ENCODE results near the gene ELMO1.
A peak's percentile ranks its signal among the peaks of the same experiment; 100 is the strongest.

- TF ChIP-seq EZH2 (IDR thresholded peaks at IDR 0.05; ENCODE audit: low read depth, unreplicated experiment) (no peak), CTCF (conservative IDR thresholded peaks at IDR 0.05; ENCODE audit: low read depth in 2 of 2) (peak; percentile 70 to 94), NANOG (IDR thresholded peaks at IDR 0.05; ENCODE audit: borderline replicate concordance) (no peak; the same call in 1 of the 2 replicates), REST (IDR thresholded peaks at IDR 0.05; ENCODE audit: unreplicated experiment) (no peak), EZH2phosphoT487 (IDR thresholded peaks at IDR 0.05; ENCODE audit: unreplicated experiment) (no peak), POLR2AphosphoS5 (IDR thresholded peaks at IDR 0.05; ENCODE audit: low read depth) (no peak), CREB1 (CRISPR knock-in tag; IDR thresholded peaks at IDR 0.05; ENCODE audit: low read depth) (no peak), ZNF331 (CRISPR knock-in tag; IDR thresholded peaks at IDR 0.05; ENCODE audit: low read depth) (no peak), ETS1 (IDR thresholded peaks at IDR 0.05) (no peak), ZNF114 (CRISPR knock-in tag; IDR thresholded peaks at IDR 0.05) (no peak), ZNF462 (CRISPR knock-in tag; IDR thresholded peaks at IDR 0.05) (no peak), STAT1 (IDR thresholded peaks at IDR 0.05; ENCODE audit: unreplicated experiment) (no peak), JUNB (IDR thresholded peaks at IDR 0.05; ENCODE audit: unreplicated experiment) (no peak)
Measured at GRCh38 chr7:37491919-37492694, 43.4 kb upstream of the ELMO1 start.

Measured in GM23338 (cell line).